Glutamatergic neuron (in vitro differentiated cells): ENCODE measurements around the gene PAQR4. TPM values are rescaled to one million over a fixed set of nuclear protein-coding genes. Genes with fewer than 3 reads are reported as not detected.

ENCODE experiments used
- DNase-seq: peaks from one replicate; pipeline ENCODE4 v3.0.0; 2022
- H3K27ac Mint-ChIP-seq: one replicate; pipeline ENCODE4 v1.8.0; 2020; ENCODE audit warnings: mild to moderate bottlenecking, mixed read lengths, inconsistent platforms; ENCODE audit not compliant: unreplicated experiment
- H3K27me3 Mint-ChIP-seq: one replicate; pipeline ENCODE4 v1.8.0; 2020; ENCODE audit warnings: mild to moderate bottlenecking, moderate library complexity, mixed read lengths, inconsistent platforms; ENCODE audit not compliant: unreplicated experiment
- H3K36me3 Mint-ChIP-seq: one replicate; pipeline ENCODE4 v1.8.0; 2020; ENCODE audit warnings: mild to moderate bottlenecking, mixed read lengths, inconsistent platforms; ENCODE audit not compliant: unreplicated experiment
- H3K4me1 Mint-ChIP-seq: one replicate; pipeline ENCODE4 v1.8.0; 2020; ENCODE audit warnings: mild to moderate bottlenecking, low read depth, mixed read lengths, inconsistent platforms; ENCODE audit not compliant: unreplicated experiment
- H3K4me3 Mint-ChIP-seq: one replicate; pipeline ENCODE4 v1.8.0; 2020; ENCODE audit warnings: mild to moderate bottlenecking, mixed read lengths, inconsistent platforms; ENCODE audit not compliant: unreplicated experiment
- H3K9me3 Mint-ChIP-seq: one replicate; pipeline ENCODE4 v1.8.0; 2020; ENCODE audit warnings: mild to moderate bottlenecking, moderate library complexity, mixed read lengths, inconsistent platforms; ENCODE audit not compliant: unreplicated experiment
- CTCF ChIP-seq: fragments of 200-600 bp; sonication (generic); IDR thresholded peaks from one replicate; pipeline ENCODE4 v1.5.0; 2021; ENCODE audit not compliant: partially characterized antibody, unreplicated experiment
- total RNA-seq: library from RNA; stranded (reverse); fragmentation: NEBNext Ultra II Directional; extraction: Animal tissue kit (Norgen Biotek cat#: 25700); gene quantifications from one replicate; pipeline ENCODE4 v1.2.1, GENCODE V29; 2021; ENCODE audit not compliant: unreplicated experiment

Gene PAQR4
- total RNA-seq, 1 donor from 2014 or later: 69.1 TPM

GRCh38 chr16:2960183-2961010 lies 8.8 kb upstream of the PAQR4 start:
- H3K4me1 Mint-ChIP-seq: no peaks in the 10 kb centered on the region
- H3K27me3 Mint-ChIP-seq: peaks cover 9% of the 10 kb centered on the region
- no peaks in the 10 kb centered on the region for H3K36me3 Mint-ChIP-seq
- DNase-seq: no peak
- H3K9me3 Mint-ChIP-seq: peaks cover 5% of the 10 kb centered on the region
- TF ChIP-seq CTCF: no peak
- no peak overlapping the region for H3K27ac Mint-ChIP-seq
- H3K4me3 Mint-ChIP-seq: no peak overlapping the region

GRCh38 chr16:2962334-2963073 lies 6.6 kb upstream of the PAQR4 start:
- no peak for DNase-seq

GRCh38 chr16:2963074-2963722 lies 6.0 kb upstream of the PAQR4 start:
- Mint-ChIP-seq H3K27ac (no peak overlapping the region), H3K27me3 (peaks cover 9% of the 10 kb centered on the region), H3K4me3 (peak overlapping the region; percentile 92), H3K9me3 (peaks cover 5% of the 10 kb centered on the region), H3K4me1 (peaks cover 2% of the 10 kb centered on the region), H3K36me3 (no peaks in the 10 kb centered on the region)
- no peak for TF ChIP-seq CTCF
- no peak for DNase-seq

More at GRCh38 chr16:2962334-2963073, 6.6 kb upstream of the PAQR4 start:
- H3K27me3 Mint-ChIP-seq: peaks cover 5% of the 10 kb centered on the region
- TF ChIP-seq CTCF: no peak
- H3K9me3 Mint-ChIP-seq: peaks cover 3% of the 10 kb centered on the region
- no peaks in the 10 kb centered on the region for H3K4me1 Mint-ChIP-seq
- no peak overlapping the region for H3K4me3 Mint-ChIP-seq
- H3K27ac Mint-ChIP-seq: no peak overlapping the region
- H3K36me3 Mint-ChIP-seq: no peaks in the 10 kb centered on the region

DNA sequence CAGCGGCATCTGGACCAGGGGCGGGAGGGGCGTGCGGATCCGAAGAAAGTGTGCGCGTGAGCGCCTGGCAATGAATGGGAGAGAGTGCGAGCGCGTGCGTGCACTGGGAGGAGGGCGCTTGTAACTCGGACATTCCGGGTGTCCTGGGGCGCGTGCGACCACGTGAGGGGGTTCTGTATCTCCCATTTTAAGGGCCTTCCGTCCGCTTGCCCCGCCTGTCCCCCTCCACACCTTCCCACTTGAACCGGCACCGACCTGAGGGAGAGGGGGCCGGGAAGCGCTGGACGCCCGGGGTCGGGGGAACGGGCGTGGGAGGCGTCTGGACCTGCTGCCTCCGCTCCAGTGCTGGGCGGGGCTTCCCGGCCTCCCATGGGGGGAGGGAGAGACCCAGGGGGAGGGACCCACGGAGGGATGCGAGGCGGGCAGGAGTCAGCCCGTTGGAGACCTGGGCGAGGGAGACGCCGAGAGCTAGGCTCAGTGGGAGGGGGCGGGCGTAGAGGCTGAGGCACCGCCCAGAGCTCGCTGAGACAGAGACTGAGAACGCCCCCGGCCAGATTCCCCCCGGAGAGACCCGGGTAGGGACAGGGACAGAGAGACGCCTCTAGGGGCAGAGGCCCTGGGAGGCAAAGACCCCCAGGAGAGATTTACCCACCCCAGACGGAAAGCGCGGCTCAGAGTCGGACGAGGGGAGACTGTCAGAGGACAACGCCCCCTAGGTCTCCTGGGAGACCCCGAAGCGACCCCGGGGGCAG lies 5.2 kb upstream of the PAQR4 start, which contains the start of gene KREMEN2:
Gene KREMEN2 (plus strand): TSS at position 553 of the 752 bp plus-strand sequence. CDS start 246 bp downstream, outside the sequence.
- peak; percentile 79 for DNase-seq
- Mint-ChIP-seq H3K36me3 (no peaks in the 10 kb centered on the region), H3K4me3 (peak within 1 kb of the TSS; percentile 92), H3K4me1 (peaks cover 5% of the 10 kb centered on the region), H3K9me3 (peaks cover 7% of the 10 kb centered on the region), H3K27ac (peak within 1 kb of the TSS; percentile 75), H3K27me3 (peaks cover 13% of the 10 kb centered on the region)
- no peak for TF ChIP-seq CTCF
